SU-DHL-6 (cell line): ENCODE results near the gene TBC1D32.

Source experiments
- H2AFZ ChIP-seq: fragments of 200-600 bp; sonication (generic); 2 replicates; pipeline ENCODE4 v1.6.1; 2014; ENCODE audit warnings: low read depth, mild to moderate bottlenecking, moderate library complexity, mixed read lengths, antibody characterized with exemption, low read length; ENCODE audit not compliant: severe bottlenecking
- H3F3A ChIP-seq: fragments of 200-600 bp; shearing (Covaris generic); 2 replicates; pipeline ENCODE4 v1.6.0; 2016; ENCODE audit warnings: antibody characterized with exemption, mild to moderate bottlenecking; ENCODE audit not compliant: insufficient read depth
- H3K27ac ChIP-seq: fragments of 200-600 bp; sonication (generic); 2 replicates; pipeline ENCODE4 v1.5.1; 2016; ENCODE audit warnings: low read depth, mild to moderate bottlenecking, low read length, moderate library complexity, mixed read lengths
- H3K27me3 ChIP-seq: fragments of 200-600 bp; sonication (generic), shearing (Covaris generic); 2 replicates; pipeline ENCODE4 v1.6.0; 2014; ENCODE audit warnings: mild to moderate bottlenecking, low read length
- H3K36me3 ChIP-seq: fragments of 200-600 bp; sonication (generic); 2 replicates; pipeline ENCODE4 v1.6.1; 2014; ENCODE audit warnings: mild to moderate bottlenecking, low read length, mixed read lengths
- H3K4me2 ChIP-seq: fragments of 300-600, 200-600 bp; shearing (Covaris generic), sonication (generic); 2 replicates; pipeline ENCODE4 v1.6.0; 2014; ENCODE audit warnings: low read length, low read depth, mild to moderate bottlenecking; ENCODE audit not compliant: poor library complexity, severe bottlenecking
- H3K4me3 ChIP-seq: fragments of 200-600 bp; sonication (generic); 2 replicates; pipeline ENCODE4 v1.5.1; 2014; ENCODE audit warnings: antibody characterized with exemption, low read length, mild to moderate bottlenecking, mixed read lengths; ENCODE audit not compliant: insufficient read depth, poor library complexity, severe bottlenecking
- H3K79me2 ChIP-seq: fragments of 200-600 bp; sonication (generic); 2 replicates; pipeline ENCODE4 v1.6.1; 2014; ENCODE audit warnings: mild to moderate bottlenecking, low read length, moderate library complexity; ENCODE audit not compliant: insufficient read depth
- H3K9ac ChIP-seq: fragments of 200-600 bp; sonication (generic); 2 replicates; pipeline ENCODE4 v1.7.0; 2014; ENCODE audit warnings: mild to moderate bottlenecking, low read length
- H3K9me2 ChIP-seq: fragments of 200-600 bp; sonication (generic); replicated peaks from 2 replicates; pipeline ENCODE4 v1.6.1; 2014; ENCODE audit warnings: low read length; ENCODE audit not compliant: insufficient read depth
- H3K9me3 ChIP-seq: fragments of 200-600 bp; sonication (generic); 2 replicates; pipeline ENCODE4 v1.6.1; 2014; ENCODE audit warnings: low read length, mixed read lengths; ENCODE audit not compliant: insufficient read depth
- H4K20me1 ChIP-seq: fragments of 200-600 bp; sonication (generic); 2 replicates; pipeline ENCODE4 v1.6.1; 2014; ENCODE audit warnings: low read depth, mild to moderate bottlenecking, antibody characterized with exemption, low read length, moderate library complexity, mixed read lengths
- CTCF ChIP-seq: fragments of 200-600 bp; sonication (generic); IDR thresholded peaks from one replicate; pipeline ENCODE4 v1.5.1; 2017; ENCODE audit warnings: antibody characterized with exemption, mild to moderate bottlenecking, low read length, moderate library complexity; ENCODE audit not compliant: insufficient read depth, poor library complexity, severe bottlenecking
- EZH2phosphoT487 ChIP-seq: fragments of 200-600 bp; sonication (generic), shearing (Covaris generic); conservative IDR thresholded peaks from 2 replicates; pipeline ENCODE4 v1.6.1; 2018; ENCODE audit warnings: mild to moderate bottlenecking, antibody characterized with exemption, low read length, moderate library complexity, mixed read lengths

Gene TBC1D32

DNA sequence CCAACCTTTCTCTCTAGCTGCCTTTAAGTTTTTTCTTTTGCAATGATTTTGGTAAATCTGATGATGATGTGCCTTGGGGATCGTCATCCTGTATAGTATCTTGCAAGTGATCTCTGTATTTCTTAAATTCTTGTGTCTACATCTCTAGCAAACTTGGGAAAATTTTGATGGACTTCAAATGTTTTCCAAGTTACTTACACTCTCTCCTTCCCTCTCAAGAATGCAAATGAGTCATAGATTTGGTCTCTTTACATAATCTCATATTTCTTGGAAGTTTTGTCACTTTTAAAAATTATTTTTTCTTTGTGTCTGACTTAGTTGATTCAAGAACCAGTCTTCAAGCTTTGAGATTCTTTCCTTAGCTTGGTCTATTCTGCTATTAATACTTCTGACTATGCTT lies 176.4 kb downstream of the TBC1D32 start:
- no peaks in the 10 kb centered on the region for H4K20me1 ChIP-seq
- no peaks in the 10 kb centered on the region for H3K9me2 ChIP-seq
- no peaks in the 10 kb centered on the region for H3K27me3 ChIP-seq
- TF ChIP-seq EZH2phosphoT487 (no peak), CTCF (no peak)
- no peak overlapping the region for H2AFZ ChIP-seq
- H3K27ac ChIP-seq, result no peak overlapping the region
- H3K79me2 ChIP-seq, result no peaks in the 10 kb centered on the region
- H3F3A ChIP-seq, result no peaks in the 10 kb centered on the region
- 0 out of 2 replicates have a peak, but pooled peaks cover 4% of the 10 kb centered on the region for H3K9me3 ChIP-seq
- no peak overlapping the region for H3K4me2 ChIP-seq
- no peak overlapping the region for H3K9ac ChIP-seq
- H3K36me3 ChIP-seq, result no peaks in the 10 kb centered on the region
- H3K4me3 ChIP-seq, result no peak overlapping the region

GRCh38 chr6:121143476-121143875 lies 190.8 kb downstream of the TBC1D32 start:
- Histone ChIP-seq H3K4me3 (no peak overlapping the region), H3K27me3 (no peaks in the 10 kb centered on the region), H3K4me2 (no peak overlapping the region), H3K9me3 (peaks cover 5% of the 10 kb centered on the region; the same call in 1 of the 2 replicates), H3K36me3 (no peaks in the 10 kb centered on the region), H3K9ac (no peak overlapping the region), H3F3A (no peaks in the 10 kb centered on the region), H3K27ac (no peak overlapping the region), H2AFZ (no peak overlapping the region), H3K79me2 (no peaks in the 10 kb centered on the region), H4K20me1 (no peaks in the 10 kb centered on the region), H3K9me2 (no peaks in the 10 kb centered on the region)
- no peak for TF ChIP-seq EZH2phosphoT487
- TF ChIP-seq CTCF, result no peak

DNA sequence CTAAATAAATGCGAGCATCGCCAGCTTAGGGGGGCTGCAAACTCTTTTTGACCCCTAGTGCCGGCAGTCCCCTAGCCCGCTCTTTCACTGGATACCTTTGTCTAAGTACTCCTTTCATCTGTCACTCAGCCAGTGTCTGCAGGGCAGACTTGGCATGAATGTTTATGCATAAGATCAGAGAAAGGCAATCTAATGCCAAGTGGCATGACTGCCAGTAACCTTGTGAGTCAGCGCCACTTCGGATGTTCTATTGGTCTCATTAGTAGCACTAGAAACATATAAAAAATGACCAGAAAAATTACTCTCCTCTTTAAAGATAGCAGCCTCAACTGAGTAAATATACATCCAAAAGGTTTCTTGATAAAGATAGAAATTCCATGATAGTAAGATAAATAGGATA lies 192.2 kb downstream of the TBC1D32 start:
- no peak overlapping the region for H3K4me3 ChIP-seq
- no peak overlapping the region for H3K9ac ChIP-seq
- H3K79me2 ChIP-seq, result no peaks in the 10 kb centered on the region
- H3K9me3 ChIP-seq, result peaks cover 5% of the 10 kb centered on the region; the same call in 1 of the 2 replicates
- H4K20me1 ChIP-seq, result no peaks in the 10 kb centered on the region
- H2AFZ ChIP-seq, result no peak overlapping the region
- no peaks in the 10 kb centered on the region for H3K36me3 ChIP-seq
- no peaks in the 10 kb centered on the region for H3K27me3 ChIP-seq
- no peak overlapping the region for H3K27ac ChIP-seq
- H3K4me2 ChIP-seq, result no peak overlapping the region
- H3K9me2 ChIP-seq, result no peaks in the 10 kb centered on the region
- TF ChIP-seq CTCF (no peak), EZH2phosphoT487 (no peak)
- no peaks in the 10 kb centered on the region for H3F3A ChIP-seq

DNA sequence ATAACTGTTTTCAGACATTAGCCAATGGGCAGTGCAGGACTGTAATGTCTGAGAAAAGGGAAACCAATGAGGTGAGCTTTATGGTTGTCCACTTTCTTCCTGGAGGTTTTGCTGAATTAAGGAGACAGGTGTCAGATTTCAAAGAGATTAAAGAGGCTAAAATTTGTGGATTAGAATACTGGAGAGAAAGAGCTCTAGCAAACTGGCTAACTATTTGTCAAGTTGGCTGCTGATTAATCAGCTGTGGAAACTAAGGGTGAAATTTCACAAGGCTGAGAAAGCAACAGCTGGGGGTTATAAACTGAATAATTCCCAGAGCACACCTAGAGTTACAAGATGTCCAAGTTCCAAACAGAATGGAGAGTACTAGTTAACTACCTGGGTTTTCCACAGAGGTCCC lies 198.9 kb downstream of the TBC1D32 start:
- Histone ChIP-seq H3K9me2 (no peaks in the 10 kb centered on the region), H3K9me3 (no peaks in the 10 kb centered on the region), H3K36me3 (no peaks in the 10 kb centered on the region), H3K4me3 (no peak overlapping the region), H3K9ac (no peak overlapping the region), H2AFZ (no peak overlapping the region), H3K27me3 (no peaks in the 10 kb centered on the region), H3K27ac (no peak overlapping the region), H3K4me2 (no peak overlapping the region), H4K20me1 (no peaks in the 10 kb centered on the region), H3K79me2 (no peaks in the 10 kb centered on the region), H3F3A (no peaks in the 10 kb centered on the region)
- TF ChIP-seq CTCF (no peak), EZH2phosphoT487 (no peak)
